Head of caudate nucleus (tissue), 42 donors: ENCODE data around the gene WNT9A.

Experiments used
- DNase-seq, 42 donors: peaks; one replicate each; pipeline versions ENCODE4 v3.0.0 to v3.0.0-alpha.2; 2020 to 2021; ENCODE audit warnings: mixed read lengths in 7 of 42
- intact Hi-C: fragments of 100-400 bp; cut with DNase I; formaldehyde crosslinking; loops from one replicate; pipeline ENCODE4 v1.15.0; 2022

The WNT9A gene

DNA sequence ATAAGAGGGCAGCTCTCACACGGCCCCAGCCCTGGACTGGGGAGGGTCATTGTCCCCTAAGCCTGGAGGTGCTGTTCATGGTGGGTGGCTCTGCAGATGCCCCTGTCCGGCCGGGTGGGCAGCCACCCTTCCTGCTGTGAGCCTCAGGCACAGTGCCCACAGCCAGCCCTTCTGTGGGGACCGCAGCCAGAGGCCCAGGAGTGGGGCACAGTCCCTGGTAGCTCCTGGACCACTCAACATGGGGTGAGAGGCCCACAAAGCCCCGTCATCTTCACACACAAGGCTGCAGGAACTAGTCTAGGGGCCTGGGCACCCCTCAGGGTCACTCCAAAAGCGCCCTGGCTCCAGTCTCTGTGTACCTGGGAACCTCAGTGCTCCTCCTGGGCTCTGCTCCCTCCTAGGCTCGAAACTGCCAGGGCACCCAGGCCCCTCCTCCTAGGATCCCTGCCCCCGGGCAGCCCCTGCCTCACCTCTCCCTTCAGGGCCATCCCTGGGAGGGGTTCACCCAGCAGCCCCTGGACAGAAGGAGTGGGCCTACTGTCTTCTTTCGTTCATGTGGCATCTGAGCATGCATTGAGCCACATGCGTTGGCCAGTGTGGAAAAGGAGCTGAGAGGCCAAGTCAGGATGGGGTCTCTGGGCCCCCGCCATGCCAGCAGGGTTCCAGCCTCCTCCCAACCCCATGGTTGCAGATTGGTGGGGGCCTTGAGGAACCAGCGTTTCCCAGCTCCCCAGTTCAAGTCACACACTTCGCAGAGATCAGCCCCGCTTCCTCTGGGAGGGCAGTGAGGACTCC lies 43.0 kb downstream of the WNT9A start:
- intact Hi-C loops = no loop called here
- DNase-seq = no peak

DNA sequence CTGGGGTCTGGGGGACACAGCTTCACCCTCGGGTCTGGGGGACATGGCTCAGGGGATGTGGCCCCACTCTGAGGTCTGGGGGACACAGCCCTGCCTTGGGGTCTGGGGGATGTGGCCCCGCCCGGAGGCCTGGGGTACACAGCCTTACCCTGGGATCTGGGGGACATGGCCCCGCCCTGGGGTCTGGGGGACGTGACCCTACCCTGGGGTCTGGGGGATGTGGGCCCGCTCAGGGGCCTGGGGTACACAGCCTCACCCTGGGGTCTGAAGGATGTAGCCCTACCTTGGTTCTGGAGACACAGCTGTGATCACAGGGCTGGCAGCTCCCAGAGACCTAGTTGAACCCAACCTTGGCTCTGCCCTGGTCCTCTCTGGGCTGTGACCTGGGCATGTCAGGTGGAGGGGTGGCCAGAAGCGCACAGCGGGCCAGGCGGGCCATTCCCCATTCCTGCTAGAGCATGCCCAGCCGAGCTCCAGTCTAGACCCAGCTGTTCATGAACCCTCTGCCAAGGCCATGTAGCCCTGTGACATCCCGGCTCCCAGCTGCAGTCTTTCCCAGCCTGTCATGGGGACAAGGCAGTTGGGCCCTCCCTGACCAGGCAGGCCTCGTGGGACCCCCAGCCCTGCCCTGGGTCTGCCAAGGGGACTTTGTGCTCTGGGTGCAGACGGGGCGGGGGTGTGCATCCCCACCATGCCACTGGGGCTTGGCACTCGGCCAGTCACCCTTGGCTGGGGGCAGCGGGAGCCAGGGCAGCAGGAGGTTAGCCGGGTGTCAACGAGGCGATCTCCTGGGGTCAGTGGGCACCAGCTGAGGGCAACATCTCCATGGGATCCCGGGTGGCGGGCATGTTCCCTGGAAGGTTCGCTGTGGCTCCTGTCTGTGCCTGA lies 43.9 kb downstream of the WNT9A start:
- DNase-seq = peak in 13 of 42 donors; percentile 21 to 66 (median 48)
- intact Hi-C loops = no loop called here

DNA sequence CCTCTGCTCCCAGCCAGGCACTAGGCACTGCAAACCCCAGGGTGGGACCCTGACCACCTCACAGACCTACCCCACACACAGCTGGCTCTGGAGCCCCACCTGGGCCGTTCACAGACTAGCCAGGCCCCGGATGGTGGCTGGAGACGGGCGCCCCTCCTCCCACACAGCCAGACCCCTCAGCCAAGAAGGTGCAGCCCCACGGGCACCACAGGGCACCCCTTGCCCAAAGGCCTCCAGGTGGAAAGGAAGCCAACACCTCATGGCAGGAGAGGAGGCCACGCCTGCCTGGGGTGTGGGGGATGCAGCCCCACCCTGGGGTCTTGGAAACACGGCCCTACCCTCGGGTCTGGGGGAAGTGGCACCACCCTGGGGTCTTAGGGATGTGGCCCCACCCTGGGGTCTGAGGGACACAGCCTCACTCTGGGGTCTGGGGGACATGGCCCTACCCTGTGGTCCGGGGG lies 44.6 kb downstream of the WNT9A start:
- DNase-seq = no peak
- intact Hi-C loops = no loop called here

DNA sequence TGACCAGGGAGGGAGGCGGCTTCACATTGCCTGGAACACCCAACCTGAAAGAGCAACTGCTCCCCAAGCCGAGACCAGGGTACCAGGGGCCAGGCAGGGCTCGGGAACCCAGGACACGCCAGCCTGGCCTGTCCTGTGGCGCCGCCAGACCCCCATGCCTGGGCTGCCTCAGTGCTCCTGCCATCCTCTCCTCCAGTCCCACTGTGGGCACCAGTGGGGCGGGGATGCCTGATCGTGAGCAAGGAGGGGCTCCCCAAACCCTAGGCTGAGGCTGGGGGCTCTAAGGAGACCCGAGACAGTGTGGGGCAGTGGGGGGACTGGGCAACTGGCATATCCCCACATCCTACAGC lies 45.1 kb downstream of the WNT9A start:
- intact Hi-C loops = no loop called here
- no peak for DNase-seq

DNA sequence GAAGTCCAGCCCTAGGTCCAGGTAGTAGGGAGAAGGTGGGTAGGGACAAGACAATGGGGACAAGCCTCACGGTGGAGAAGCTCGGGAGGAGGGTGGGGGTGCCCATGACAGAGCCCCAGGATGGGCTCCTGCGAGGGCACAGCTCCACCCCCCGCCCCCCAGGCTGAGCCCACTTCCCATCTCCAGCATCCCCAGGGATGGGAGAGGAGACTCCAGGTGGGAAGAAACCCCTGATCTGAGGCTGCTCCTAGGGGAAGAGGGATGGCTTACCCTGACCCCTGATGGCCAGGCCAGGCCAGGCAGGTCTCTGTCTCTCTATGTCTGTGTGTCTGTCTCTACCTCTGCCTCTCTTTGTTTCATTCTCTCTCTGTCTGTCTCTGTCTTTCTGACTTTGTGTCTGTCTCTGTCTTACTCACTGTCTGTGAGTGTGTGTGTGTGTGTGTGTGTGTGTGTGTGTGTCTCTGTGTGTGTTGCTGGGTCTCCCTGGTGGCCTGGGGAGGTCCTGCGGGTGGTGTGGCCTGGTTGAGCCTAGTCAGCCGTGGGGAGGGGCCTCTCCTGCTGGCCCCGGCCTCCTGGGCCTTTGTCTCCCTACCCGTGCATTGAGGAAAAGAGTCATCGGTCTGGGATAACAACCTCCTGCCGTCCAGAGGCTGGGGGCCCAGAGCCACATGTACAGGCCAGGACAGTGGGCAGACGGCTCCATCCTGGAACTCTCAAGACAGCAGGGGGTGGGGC lies 45.7 kb downstream of the WNT9A start:
- no peak for DNase-seq
- intact Hi-C loops = no loop called here

DNA sequence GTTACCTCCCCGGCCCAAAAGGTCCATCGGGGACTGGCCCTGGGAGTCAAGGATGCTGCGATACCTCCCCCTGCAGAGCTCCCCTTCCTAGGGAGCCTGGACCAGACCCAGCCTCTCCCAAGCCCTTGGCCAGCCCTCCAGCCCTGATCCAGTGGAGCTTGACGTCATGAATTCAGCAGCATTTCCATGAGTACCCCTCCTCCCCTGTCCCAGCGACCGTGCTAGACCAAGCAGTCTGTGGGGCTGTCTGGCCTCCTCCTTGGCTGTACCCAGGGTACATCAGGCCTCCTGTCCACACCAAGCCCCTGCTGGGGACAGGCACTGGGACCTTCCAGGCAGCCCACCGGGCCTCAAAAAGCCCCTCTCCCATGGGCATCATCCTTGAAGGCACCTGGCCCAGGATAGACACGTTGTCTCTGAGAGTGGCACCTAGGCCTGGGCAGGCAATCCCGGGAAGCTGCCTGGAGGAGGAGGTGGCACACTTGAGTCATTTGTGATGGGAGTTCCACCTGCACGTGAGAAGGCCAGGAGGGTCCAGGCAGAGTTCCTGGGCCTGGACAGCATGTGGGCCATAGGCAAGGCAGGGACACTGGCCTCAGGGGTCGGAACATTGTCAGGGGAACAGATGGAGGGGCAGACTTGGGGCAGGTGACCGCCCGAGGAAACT lies 46.4 kb downstream of the WNT9A start:
- peak in 2 of 42 donors; percentile 3 to 12 for DNase-seq
- intact Hi-C loops = no loop called here

DNA sequence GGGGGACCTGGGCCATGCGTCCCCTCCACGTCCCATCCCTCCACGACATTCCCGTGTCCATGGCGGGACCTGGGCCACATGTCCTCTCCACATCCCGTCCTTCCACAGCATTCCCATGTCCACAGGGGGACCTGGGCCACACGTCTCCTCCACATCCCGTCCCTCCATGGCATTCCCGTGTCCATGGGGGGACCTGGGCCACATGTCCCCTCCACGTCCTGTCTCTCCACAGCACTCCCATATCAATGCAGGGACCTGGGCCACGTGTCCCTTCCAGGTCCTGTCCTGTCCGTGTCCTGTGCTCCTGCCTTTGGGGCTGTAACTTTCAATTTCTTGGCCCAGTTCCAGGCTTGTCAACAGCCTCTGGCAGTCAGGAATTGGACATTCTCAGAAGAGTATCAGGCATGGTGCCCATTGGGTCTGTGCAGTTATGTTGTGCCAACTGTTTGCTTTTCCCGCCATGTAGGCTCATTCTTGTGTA lies 47.1 kb downstream of the WNT9A start:
- intact Hi-C loops = no loop called here
- DNase-seq = peak in 9 of 42 donors; percentile 0 to 29 (median 6)

DNA sequence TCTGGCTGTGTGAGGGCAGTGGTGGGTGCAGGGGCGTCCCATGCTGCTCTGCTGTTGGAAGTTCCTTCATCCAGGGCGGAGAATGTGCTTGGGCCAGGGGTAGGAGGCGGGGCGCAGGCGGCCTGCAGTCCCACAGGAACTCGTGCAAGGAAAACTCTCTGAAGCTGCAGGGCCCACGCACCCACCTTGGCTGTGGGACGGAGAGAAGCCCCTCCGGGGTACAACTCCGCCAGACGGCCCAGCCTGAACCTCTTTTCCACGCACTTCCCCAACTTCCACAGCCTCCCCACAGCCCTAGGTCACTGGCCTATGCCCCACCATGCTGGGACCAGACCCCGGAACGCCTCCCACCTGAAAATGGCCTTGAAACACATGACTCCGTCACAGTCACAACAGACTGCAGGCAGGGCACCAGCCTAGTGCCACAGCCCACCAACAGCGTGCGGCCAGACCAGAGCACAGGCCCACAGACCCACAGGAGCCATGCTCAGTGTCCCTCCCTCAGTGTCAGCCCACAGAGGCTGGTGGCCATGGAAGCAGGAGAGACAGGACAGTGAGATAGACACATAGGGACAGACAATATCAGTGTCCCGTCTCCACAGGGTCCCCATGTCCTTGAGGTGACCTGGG lies 47.8 kb downstream of the WNT9A start:
- peak in 20 of 42 donors; percentile 0 to 38 (median 8) for DNase-seq
- intact Hi-C loops = no loop called here

DNA sequence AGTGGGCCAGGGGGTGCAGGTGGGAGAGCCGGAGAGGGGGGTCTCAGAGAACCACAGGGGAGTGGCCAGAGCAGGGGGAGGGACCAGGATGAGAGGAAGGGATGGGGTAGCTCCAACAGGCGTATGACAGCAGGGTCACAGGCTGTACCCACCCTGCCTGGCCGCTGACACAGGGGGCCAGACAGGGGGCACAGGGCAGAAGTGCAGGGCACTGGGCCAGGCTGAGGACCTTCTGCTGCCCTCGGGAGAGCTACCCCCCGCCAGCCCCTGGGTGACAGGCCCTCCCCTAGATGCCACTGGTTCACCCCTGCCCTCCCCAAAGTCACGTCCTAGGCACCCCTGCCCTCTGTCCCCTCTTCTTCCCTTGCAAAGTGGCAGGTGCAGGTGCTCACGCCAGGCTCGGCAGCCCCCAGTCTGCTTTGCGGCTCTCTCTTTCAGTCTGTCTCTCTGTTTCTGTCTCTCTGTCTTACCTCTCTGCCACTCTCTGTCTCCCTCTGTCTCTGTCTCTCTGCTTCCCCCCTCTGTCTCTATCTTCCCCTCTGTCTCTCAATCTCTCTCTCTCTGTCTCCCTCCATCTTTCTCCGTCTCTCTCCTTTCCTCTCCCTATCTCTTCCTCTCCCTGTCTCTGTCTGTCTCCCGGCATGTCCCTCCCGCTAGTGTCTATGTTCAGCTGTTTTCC lies 48.5 kb downstream of the WNT9A start:
- DNase-seq = peak in 21 of 42 donors; percentile 0 to 38 (median 4)
- intact Hi-C loops = no loop called here

DNA sequence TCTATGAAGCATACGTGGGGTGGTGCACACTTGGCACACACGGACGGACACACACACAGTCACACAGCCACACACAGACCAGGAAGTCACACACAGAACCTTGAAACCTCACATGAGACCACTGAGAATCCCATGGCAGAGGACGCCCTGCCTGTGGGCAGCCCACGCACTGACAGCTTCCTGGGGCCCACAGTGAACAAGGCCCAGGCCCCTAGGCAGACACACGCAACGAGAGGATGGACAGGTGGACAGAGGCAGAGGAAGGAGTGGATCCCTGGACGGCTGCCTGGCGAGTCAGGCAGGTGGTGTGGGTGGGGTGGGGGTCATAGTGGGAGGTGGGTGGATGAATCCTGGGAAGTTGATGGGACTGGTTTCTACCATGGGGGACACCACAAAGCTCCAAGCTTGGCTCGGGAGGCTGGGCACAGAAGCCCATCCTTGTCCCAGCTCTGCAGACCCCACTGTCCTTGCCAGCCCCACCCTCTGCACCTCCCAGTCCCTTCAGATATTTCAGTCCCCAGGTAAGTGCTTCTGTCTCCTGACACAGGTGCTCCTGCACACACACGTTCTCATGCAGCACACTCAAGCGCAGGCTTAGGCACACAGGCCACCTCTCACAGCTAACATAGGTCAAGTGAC lies 49.1 kb downstream of the WNT9A start:
- DNase-seq = peak in 26 of 42 donors; percentile 0 to 35 (median 7)
- intact Hi-C loops = no loop called here

DNA sequence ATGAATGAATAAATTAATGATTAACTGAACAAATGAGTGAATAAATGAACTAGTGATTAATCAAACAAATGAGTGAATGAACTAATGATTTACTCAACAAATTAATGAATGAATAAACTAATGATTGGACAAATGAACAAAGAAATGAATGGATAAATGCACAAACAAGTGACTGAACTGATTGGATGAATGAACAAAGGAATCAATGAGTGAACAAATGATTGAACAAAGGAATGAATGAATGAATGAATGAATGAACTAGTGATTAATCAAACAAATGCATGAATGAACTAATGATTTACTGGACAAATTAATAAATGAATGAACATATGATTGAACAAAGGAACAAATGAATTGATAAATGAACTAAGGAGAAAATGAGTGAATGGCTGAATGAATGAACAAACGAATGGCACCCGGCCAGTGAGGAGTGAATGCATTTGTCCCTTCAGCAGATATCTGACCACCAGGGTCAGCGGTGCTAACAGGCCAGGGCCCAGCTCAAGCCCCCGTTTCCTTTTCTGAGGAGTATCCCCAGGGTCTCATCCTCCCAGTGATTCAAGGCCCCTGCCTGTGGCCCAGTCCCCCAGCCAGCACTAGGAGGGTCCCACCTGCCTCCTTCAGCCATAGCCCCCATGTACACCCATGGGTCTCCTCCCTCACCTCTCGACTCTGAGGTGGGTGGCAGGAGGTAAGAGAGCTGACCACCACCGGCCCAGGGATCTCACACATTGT lies 49.9 kb downstream of the WNT9A start:
- DNase-seq = peak in 26 of 42 donors; percentile 0 to 41 (median 8)

DNA sequence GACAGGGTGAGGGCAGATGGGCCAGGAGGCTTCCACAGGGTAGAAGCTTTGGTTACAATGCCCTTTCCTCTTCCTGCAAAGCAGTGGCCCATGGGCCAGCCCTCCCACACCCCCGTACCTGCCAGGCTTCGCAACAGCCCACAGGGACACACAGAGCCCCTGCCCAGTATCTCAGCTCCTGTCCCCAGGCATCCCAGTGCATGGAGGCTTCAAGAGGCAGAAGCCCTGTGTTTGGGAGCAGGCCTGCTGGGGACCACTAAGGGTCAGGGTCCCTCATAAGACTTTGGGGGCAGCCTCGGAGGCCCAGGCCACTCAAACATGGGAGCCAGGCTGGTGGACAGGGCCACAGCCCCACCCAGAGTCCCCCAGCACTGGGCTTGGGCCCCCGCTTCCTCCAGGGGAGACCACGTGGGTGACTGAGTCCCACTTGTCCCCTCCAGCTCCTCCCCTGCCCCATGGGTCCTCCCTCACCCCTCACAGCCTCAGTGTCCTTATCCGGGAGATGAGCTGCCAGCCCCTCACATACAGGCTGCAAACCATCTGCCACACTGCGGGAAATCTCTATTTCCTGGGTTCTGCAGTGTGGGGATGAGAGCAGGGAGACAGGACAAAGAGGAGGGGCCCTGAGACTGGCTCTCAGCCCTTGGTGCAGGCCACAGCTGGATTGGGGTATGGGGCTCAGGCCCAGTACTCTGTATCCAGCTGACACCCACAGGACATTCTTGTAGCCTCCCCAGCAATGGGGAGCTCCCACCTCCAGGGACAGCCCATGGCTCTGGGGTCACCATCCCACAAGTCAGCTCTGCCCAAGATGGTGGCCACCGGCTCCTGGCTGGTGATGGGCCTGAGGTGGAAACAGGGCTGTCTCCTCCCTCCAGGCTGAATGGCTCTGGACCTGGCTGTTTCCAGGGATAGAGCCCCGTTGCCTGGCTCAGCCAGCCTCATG lies 50.7 kb downstream of the WNT9A start:
- peak in 33 of 42 donors; percentile 0 to 40 (median 8) for DNase-seq
- intact Hi-C loops = no loop called here

More for the DNA sequence above, 49.9 kb downstream of the WNT9A start:
- intact Hi-C loops = no loop called here

DNA sequence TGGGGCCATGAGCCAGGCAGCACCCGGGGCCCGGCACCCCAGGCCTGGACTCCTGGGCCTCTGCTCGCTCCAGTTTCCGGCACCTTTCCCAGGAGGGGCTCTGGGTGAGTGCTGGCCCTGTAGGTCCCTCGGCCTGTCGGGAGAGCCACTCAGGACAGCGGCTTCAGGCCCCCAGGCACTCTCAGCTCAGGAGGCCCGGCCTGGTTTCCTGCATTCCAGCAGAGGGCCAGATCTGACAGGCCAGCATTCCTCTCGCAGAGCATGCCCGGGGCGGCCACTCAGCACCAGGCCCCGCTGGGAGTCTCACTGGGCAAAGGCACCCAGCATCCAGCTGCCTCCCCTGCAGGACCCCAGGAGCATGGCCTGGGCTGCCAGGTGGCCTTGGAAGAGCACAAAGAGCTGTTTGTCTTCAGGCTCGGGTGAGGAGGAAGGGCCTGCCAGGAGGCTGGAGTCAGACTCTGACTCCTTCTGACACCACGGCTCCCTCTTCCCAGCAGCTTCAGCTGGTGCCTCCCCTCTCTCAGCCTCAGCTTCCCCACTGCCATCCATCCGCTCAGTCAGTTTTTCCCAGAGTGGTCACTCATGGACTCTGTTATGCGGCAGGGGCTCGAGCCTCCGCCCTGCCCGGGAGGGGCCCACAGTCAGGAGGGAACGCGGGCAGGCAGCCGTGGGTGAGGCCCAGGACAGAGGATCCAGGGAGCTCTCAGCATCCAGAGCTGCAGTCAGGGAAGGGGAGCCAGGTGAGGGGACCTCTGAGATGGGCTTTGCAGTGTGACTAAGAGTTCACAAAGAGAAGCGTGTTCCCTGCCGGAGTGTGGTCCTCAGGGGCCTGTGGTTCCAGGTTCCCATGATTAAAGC lies 51.7 kb downstream of the WNT9A start:
- peak in 41 of 42 donors; percentile 23 to 85 (median 59) for DNase-seq
- intact Hi-C loops = no loop called here

DNA sequence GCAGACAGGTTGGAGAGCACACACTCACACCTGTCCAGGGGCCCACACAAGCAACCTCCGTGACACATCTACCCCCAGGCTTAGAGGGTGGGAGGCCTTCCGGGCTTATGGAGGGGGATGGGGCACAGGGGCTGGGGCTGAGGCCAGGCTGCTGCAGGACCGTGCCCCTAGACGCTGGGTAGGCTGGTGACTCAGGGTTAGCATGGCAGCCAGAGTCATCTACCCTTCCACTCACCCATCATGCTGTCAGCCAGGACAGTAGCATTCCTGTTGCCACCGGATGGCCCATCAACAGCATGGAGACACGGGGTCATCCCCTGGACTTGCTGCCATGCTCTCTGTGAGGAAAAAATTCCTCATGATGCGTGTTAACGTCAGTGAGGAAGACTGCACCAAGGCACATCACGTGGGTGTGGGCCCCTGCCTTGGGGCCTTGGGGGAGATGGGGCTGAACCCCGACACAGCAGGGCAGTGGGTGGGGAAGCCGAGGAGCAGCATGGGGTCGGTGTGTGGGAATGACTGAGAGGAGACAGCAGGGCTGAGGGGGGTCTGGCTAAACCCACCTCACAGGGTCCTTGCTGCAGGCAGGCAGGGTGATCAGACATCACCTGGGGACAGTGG lies 52.8 kb downstream of the WNT9A start:
- intact Hi-C loops = no loop called here
- DNase-seq = peak in 25 of 42 donors; percentile 0 to 40 (median 8)
